OCI-LY3 (cell line): Measurements from ENCODE around the gene ESPNL.

Source experiments
- CTCF ChIP-seq: fragments of 200-600, 300-600 bp; sonication (generic); IDR thresholded peaks from 2 replicates; pipeline ENCODE4 v1.5.1; 2014; ENCODE audit warnings: antibody characterized with exemption, low read length, low read depth
- EZH2phosphoT487 ChIP-seq: fragments of 200-600 bp; shearing (Covaris generic); IDR thresholded peaks from 2 replicates; pipeline ENCODE4 v1.6.1; 2018; ENCODE audit warnings: antibody characterized with exemption, mixed run types, low read depth

GRCh38 chr2:238138331-238139195 lies 38.4 kb downstream of the ESPNL start, which contains the start of gene KLHL30:
- TF ChIP-seq CTCF (no peak), EZH2phosphoT487 (no peak)
